ENCODE results near the gene UNC5CL. TPM values are rescaled to one million over a fixed set of nuclear protein-coding genes. Genes with fewer than 3 reads are reported as not detected.

Gene UNC5CL
- total RNA-seq, 1 donor from 2014 or later: 1.4 TPM

DNA sequence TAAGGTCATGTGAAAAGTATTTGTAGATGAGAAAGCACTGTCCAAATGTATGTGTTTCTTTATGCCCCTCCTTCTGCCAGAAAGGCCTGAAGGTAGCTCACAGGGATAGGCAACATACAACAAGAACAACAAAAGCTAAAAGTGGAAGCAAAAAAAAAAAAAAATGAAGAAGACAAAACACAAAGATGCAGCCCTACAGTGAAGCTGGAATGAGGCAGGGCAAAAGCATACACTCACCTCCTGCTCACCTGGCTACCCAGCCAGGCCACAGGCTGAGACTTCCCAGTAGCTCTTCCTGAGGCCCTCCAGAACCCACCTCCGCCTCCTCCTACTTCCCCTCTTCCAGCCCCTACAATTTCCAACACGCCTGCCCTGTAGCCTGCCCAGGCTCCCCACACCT is 2.4 kb downstream of the UNC5CL start:
- no peak for DNase-seq
- H3K9me3 ChIP-seq: no peaks in the 10 kb centered on the region
- ATAC-seq: no peak
- H3K27ac ChIP-seq: no peak overlapping the region
- TF ChIP-seq, protein P1, sequence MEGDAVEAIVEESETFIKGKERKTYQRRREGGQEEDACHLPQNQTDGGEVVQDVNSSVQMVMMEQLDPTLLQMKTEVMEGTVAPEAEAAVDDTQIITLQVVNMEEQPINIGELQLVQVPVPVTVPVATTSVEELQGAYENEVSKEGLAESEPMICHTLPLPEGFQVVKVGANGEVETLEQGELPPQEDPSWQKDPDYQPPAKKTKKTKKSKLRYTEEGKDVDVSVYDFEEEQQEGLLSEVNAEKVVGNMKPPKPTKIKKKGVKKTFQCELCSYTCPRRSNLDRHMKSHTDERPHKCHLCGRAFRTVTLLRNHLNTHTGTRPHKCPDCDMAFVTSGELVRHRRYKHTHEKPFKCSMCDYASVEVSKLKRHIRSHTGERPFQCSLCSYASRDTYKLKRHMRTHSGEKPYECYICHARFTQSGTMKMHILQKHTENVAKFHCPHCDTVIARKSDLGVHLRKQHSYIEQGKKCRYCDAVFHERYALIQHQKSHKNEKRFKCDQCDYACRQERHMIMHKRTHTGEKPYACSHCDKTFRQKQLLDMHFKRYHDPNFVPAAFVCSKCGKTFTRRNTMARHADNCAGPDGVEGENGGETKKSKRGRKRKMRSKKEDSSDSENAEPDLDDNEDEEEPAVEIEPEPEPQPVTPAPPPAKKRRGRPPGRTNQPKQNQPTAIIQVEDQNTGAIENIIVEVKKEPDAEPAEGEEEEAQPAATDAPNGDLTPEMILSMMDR (IDR thresholded peaks at IDR 0.05): no peak
- no peaks in the 10 kb centered on the region for H3K4me1 ChIP-seq
- H3K36me3 ChIP-seq: no peaks in the 10 kb centered on the region
- intact Hi-C loops (cut with DNase I): no loop called here
- no peaks in the 10 kb centered on the region for H3K27me3 ChIP-seq
- H3K4me3 ChIP-seq: no peak overlapping the region

DNA sequence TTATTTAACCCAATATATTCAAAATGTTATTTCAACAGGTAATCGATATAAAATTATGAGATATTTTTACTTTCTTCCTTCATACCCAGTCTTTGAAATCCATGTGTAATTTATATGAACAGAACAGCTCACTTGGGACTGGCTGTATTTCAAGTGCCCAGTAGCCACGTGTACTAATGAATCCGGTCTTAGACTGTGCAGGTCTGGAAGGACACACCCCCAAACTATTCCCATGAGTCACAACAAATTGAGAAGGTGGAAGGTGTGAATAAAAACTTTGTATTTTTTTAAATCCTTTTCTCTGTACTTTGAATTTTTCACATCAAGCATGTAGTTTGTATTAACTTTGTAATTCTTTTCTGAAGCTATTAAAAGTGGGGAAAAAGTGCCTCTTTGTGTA is 2.8 kb downstream of the UNC5CL start:
- H3K27ac ChIP-seq: no peak overlapping the region
- ATAC-seq (no peak), DNase-seq (no peak)
- H3K36me3 ChIP-seq: no peaks in the 10 kb centered on the region
- H3K4me3 ChIP-seq: no peak overlapping the region
- intact Hi-C loops (cut with DNase I): no loop called here
- TF ChIP-seq, protein P1 (IDR thresholded peaks at IDR 0.05): no peak
- H3K9me3 ChIP-seq: no peaks in the 10 kb centered on the region
- H3K27me3 ChIP-seq: no peaks in the 10 kb centered on the region
- H3K4me1 ChIP-seq: no peaks in the 10 kb centered on the region

DNA sequence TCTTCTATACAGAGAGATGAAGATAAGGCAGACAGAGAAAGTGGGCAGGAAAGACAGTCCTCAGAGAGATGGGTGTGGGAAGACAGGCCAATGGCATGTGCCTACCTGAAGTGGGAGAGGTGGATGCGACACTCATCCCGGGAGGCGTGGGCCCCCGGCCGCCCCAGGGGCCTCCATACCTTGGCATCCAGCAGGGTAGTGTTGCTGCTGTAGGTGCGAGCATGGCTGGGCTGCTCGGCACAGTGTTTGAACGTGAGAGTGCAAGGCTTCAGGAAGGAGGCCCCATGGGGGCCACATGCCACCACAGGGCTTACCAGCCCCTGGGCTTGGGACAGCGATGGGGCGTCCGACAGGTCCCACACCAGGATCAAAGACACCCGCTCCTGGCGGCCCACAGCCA is 5.2 kb downstream of the UNC5CL start:
- DNase-seq: no peak
- H3K27ac ChIP-seq: no peak overlapping the region
- no peak for ATAC-seq
- TF ChIP-seq, protein P1 (IDR thresholded peaks at IDR 0.05): no peak
- intact Hi-C loops (cut with DNase I): no loop called here
- no peaks in the 10 kb centered on the region for H3K27me3 ChIP-seq
- no peak overlapping the region for H3K4me3 ChIP-seq
- H3K9me3 ChIP-seq: no peaks in the 10 kb centered on the region
- H3K4me1 ChIP-seq: no peaks in the 10 kb centered on the region
- no peaks in the 10 kb centered on the region for H3K36me3 ChIP-seq

DNA sequence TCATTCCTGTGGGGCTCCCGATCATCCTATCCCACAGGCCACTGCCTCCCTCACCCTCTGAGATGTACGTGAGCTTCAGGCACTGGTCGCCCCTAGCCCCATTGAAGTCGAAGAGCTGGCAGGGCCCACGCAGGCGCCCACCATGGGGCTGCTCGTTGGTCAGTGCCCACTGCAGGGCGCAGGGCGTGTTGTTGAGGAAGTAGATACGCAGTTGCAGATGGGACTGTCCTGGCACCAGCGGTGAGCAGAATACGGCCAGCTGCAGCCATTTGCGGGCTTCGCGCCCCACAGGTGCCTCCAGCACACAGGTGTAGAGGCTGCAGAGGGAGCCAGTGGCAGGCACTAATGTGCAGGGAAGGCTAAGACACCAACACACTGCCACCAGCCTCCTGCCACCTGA is 6.2 kb downstream of the UNC5CL start:
- Histone ChIP-seq H3K27ac (no peak overlapping the region), H3K4me3 (no peak overlapping the region), H3K36me3 (no peaks in the 10 kb centered on the region), H3K9me3 (no peaks in the 10 kb centered on the region), H3K27me3 (no peaks in the 10 kb centered on the region), H3K4me1 (peaks cover 6% of the 10 kb centered on the region)
- ATAC-seq (no peak), DNase-seq (no peak)
- intact Hi-C loops (cut with DNase I): no loop called here
- TF ChIP-seq, protein P1 (IDR thresholded peaks at IDR 0.05): no peak

DNA sequence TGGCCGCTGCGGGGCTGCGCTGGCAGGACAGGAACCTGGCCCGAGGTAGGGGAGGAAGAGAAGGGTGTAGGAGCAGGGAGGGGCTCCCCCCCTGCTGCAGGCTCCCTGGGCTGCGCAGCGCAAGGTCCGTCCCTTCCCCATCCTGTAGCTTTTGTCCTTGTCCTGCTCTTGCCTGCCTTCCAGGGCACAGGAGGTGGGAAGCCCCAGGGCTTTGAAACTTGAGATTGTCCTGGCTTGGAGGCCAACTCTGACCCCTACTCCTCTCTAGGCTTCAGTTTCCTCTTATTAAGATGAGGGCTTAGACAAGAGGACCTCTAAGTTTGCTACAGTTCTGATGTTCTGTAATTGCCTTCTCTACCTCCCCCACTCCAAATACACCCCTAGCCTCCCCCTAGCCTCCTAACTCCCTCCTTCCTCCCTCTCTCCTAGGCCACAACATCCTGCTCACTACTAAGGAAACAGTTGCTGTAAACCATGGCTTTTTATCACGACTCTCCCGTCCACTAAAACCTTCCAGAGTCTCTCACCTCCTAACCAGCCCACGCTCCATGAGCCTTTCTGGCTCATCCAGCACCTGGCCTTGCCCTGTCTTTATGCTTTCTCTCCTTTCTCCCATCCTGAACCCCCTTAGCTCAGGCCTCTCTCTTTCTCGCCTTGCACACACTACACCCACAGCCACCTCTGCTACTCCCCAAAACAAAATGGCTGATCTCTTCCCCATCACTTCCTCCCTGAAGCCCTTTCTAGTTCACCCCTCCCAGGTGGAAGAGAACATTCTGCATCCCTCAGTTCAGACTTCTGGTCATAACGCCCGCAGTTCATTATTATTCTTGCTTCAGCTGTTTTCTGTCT is 10.2 kb downstream of the UNC5CL start:
- DNase-seq (no peak), ATAC-seq (peak; percentile 65)
- peak overlapping the region; percentile 82 for H3K27ac ChIP-seq
- intact Hi-C loops (cut with DNase I): no loop called here
- no peaks in the 10 kb centered on the region for H3K27me3 ChIP-seq
- no peaks in the 10 kb centered on the region for H3K9me3 ChIP-seq
- H3K4me1 ChIP-seq: peaks cover 12% of the 10 kb centered on the region
- H3K36me3 ChIP-seq: no peaks in the 10 kb centered on the region
- H3K4me3 ChIP-seq: peak overlapping the region; percentile 62
- TF ChIP-seq, protein P1 (IDR thresholded peaks at IDR 0.05): no peak
